Measurements from ENCODE around the gene HIRA. TPM values are rescaled to one million over a fixed set of nuclear protein-coding genes. Genes with fewer than 3 reads are reported as not detected.

Gene HIRA
- total RNA-seq, 1 donor from 2014 or later, result 27.9 TPM

- ATAC-seq, result peak; percentile 41 to 62
- peak; percentile 64 for DNase-seq
- H3K4me1 ChIP-seq, result peaks cover 9% of the 10 kb centered on the region
- H3K36me3 ChIP-seq, result no peaks in the 10 kb centered on the region
- intact Hi-C loops (cut with DNase I), result no loop called here
- H3K9me3 ChIP-seq, result no peaks in the 10 kb centered on the region
- no peak overlapping the region for H3K4me3 ChIP-seq
- H3K27me3 ChIP-seq (ENCODE audit: low read depth), result no peaks in the 10 kb centered on the region
- no peak overlapping the region for H3K27ac ChIP-seq
- TF ChIP-seq CTCF (IDR thresholded peaks at IDR 0.05), result no peak
Observed at GRCh38 chr22:19419086-19419463, 12.5 kb downstream of the HIRA start.

GRCh38 chr22:19412923-19413322 lies 18.6 kb downstream of the HIRA start:
- Histone ChIP-seq H3K27me3 (ENCODE audit: low read depth) (no peaks in the 10 kb centered on the region), H3K9me3 (no peaks in the 10 kb centered on the region), H3K4me3 (no peak overlapping the region), H3K27ac (no peak overlapping the region), H3K4me1 (no peaks in the 10 kb centered on the region), H3K36me3 (peaks cover 30% of the 10 kb centered on the region)
- TF ChIP-seq CTCF (IDR thresholded peaks at IDR 0.05), result no peak
- ATAC-seq (no peak), DNase-seq (no peak)
- intact Hi-C loops (cut with DNase I), result no loop called here

- no peaks in the 10 kb centered on the region for H3K27me3 ChIP-seq (ENCODE audit: low read depth)
- no peaks in the 10 kb centered on the region for H3K9me3 ChIP-seq
- H3K4me1 ChIP-seq, result no peaks in the 10 kb centered on the region
- TF ChIP-seq CTCF (IDR thresholded peaks at IDR 0.05), result no peak
- DNase-seq (no peak), ATAC-seq (no peak)
- peaks cover 34% of the 10 kb centered on the region for H3K36me3 ChIP-seq
- H3K4me3 ChIP-seq, result no peak overlapping the region
- intact Hi-C loops (cut with DNase I), result no loop called here
- no peak overlapping the region for H3K27ac ChIP-seq
Observed at GRCh38 chr22:19412478-19412877, 19.1 kb downstream of the HIRA start.

GRCh38 chr22:19411690-19412045 lies 19.9 kb downstream of the HIRA start:
- no peak overlapping the region for H3K27ac ChIP-seq
- H3K9me3 ChIP-seq, result no peaks in the 10 kb centered on the region
- no peak for TF ChIP-seq CTCF (IDR thresholded peaks at IDR 0.05)
- H3K4me1 ChIP-seq, result no peaks in the 10 kb centered on the region
- intact Hi-C loops (cut with DNase I), result no loop called here
- H3K4me3 ChIP-seq, result no peak overlapping the region
- H3K27me3 ChIP-seq (ENCODE audit: low read depth), result no peaks in the 10 kb centered on the region
- peaks cover 42% of the 10 kb centered on the region for H3K36me3 ChIP-seq
- DNase-seq, result no peak
- no peak for ATAC-seq

- intact Hi-C loops (cut with DNase I), result no loop called here
- H3K27ac ChIP-seq, result no peak overlapping the region
- no peak for TF ChIP-seq CTCF (IDR thresholded peaks at IDR 0.05)
- DNase-seq (no peak), ATAC-seq (no peak)
- H3K4me3 ChIP-seq, result no peak overlapping the region
- no peaks in the 10 kb centered on the region for H3K4me1 ChIP-seq
- H3K9me3 ChIP-seq, result no peaks in the 10 kb centered on the region
- peaks cover 48% of the 10 kb centered on the region for H3K36me3 ChIP-seq
- H3K27me3 ChIP-seq (ENCODE audit: low read depth), result no peaks in the 10 kb centered on the region
Observed at GRCh38 chr22:19410941-19411689, 20.4 kb downstream of the HIRA start.

Measured in lower lobe of right lung (tissue), 2 donors.